Peyer's patch (tissue), 4 donors: ENCODE measurements around the gene VTCN1.

Source experiments
- POLR2A ChIP-seq, 2 donors: fragments of 450-650 bp; IDR thresholded peaks; one replicate each; pipeline ENCODE4 v1.5.1; 2017; ENCODE audit warnings: antibody characterized with exemption in 2 of 2, mild to moderate bottlenecking in 2 of 2, moderate library complexity in 2 of 2
- TF ChIP-seq, protein P1 (sequence below), 6 experiments: fragments of 450-650 bp in 4 of 6; fragments of 200-600 bp in 2 of 6; sonication (generic) in 1 of 6; IDR thresholded peaks; one replicate each; pipeline ENCODE4 v1.5.1; 2017 to 2019; ENCODE audit warnings: antibody characterized with exemption in 6 of 6, mild to moderate bottlenecking in 3 of 6, moderate library complexity in 1 of 6

DNA sequence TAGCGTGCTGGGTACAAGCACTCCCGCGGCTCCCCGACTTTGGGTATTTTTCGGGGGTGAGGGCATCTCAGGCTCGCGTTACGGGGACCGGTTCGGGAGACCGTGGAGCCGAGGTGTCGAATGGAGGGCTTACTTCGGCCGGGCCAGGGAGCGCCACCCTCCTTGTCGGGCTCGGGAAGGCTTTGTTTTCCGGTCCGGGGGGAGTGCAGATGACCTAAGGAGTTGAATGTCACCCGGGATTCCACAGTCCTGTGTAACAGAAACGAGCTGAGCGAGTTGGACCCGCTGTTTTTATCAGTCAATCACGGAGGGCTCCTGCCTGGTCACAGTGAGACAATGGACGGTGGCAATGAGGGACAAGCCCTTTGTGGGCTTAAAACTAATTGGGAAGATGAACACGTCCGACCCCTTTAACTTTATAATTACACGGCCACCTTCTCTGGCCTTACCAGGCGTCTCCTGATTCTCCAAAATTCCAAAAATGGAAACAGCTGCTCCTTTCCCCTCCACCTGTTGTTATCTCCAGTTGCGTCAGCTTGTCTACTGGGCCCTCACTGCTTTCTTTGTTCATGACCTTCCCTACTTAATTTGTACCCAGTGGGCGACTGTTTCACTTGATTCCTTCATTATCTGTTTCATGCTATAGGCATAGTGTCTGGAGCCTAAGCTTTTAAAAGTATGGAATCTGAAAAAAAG lies 88.2 kb downstream of the VTCN1 start:
- TF ChIP-seq, protein P1, sequence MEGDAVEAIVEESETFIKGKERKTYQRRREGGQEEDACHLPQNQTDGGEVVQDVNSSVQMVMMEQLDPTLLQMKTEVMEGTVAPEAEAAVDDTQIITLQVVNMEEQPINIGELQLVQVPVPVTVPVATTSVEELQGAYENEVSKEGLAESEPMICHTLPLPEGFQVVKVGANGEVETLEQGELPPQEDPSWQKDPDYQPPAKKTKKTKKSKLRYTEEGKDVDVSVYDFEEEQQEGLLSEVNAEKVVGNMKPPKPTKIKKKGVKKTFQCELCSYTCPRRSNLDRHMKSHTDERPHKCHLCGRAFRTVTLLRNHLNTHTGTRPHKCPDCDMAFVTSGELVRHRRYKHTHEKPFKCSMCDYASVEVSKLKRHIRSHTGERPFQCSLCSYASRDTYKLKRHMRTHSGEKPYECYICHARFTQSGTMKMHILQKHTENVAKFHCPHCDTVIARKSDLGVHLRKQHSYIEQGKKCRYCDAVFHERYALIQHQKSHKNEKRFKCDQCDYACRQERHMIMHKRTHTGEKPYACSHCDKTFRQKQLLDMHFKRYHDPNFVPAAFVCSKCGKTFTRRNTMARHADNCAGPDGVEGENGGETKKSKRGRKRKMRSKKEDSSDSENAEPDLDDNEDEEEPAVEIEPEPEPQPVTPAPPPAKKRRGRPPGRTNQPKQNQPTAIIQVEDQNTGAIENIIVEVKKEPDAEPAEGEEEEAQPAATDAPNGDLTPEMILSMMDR (IDR thresholded peaks at IDR 0.05) = no peak
- no peak for TF ChIP-seq POLR2A (IDR thresholded peaks at IDR 0.05)
